ENCODE results near the gene CYP27C1. TPM values are rescaled to one million over a fixed set of nuclear protein-coding genes. Genes with fewer than 3 reads are reported as not detected.

CYP27C1 gene
- total RNA-seq, 4 donors from 2014 or later: 0.38 to 0.98 (median 0.51) TPM; not detected in 1

- no peak for TF ChIP-seq CTCF (IDR thresholded peaks at IDR 0.05; ENCODE audit: low read depth)
These were observed 57.6 kb downstream of the CYP27C1 start for GRCh38 chr2:127162261-127163089.

GRCh38 chr2:127161176-127162136 is 58.6 kb downstream of the CYP27C1 start:
- no peak for TF ChIP-seq CTCF (IDR thresholded peaks at IDR 0.05; ENCODE audit: low read depth)

GRCh38 chr2:127160676-127161075 is 59.4 kb downstream of the CYP27C1 start:
- TF ChIP-seq CTCF (IDR thresholded peaks at IDR 0.05; ENCODE audit: low read depth): no peak

- no peak for TF ChIP-seq CTCF (IDR thresholded peaks at IDR 0.05; ENCODE audit: low read depth)
These were observed 60.6 kb downstream of the CYP27C1 start for GRCh38 chr2:127159543-127159942.

GRCh38 chr2:127158614-127159290 is 61.3 kb downstream of the CYP27C1 start:
- TF ChIP-seq CTCF (IDR thresholded peaks at IDR 0.05; ENCODE audit: low read depth): no peak

GRCh38 chr2:127157651-127158485 is 62.2 kb downstream of the CYP27C1 start:
- no peak for TF ChIP-seq CTCF (IDR thresholded peaks at IDR 0.05; ENCODE audit: low read depth)
